Neural cell (in vitro differentiated cells): Measurements from ENCODE around the gene ATP2C2. TPM values are rescaled to one million over a fixed set of nuclear protein-coding genes. Genes with fewer than 3 reads are reported as not detected.
"Not testable (repeated sequence)": the region's sequence is repeated elsewhere in the genome, so short reads cannot be mapped to it uniquely, and the experiment has no call there.

ENCODE experiments used
- H2AFZ ChIP-seq: fragments of 200-600, 300-800 bp; sonication (generic), shearing (Covaris generic); 2 replicates; pipeline ENCODE4 v1.6.0; 2014; ENCODE audit warnings: low read depth, mild to moderate bottlenecking, antibody characterized with exemption, low read length, moderate library complexity
- H3F3A ChIP-seq: fragments of 200-600 bp; shearing (Covaris generic); 2 replicates; pipeline ENCODE4 v1.6.1; 2016; ENCODE audit warnings: mild to moderate bottlenecking, moderate library complexity, mixed read lengths, antibody characterized with exemption, low read length; ENCODE audit not compliant: insufficient read depth, poor library complexity, severe bottlenecking
- H3K27ac ChIP-seq: fragments of 200-600, 300-800 bp; sonication (generic), shearing (Covaris generic); 2 replicates; pipeline ENCODE4 v1.5.1; 2014; ENCODE audit warnings: mild to moderate bottlenecking, low read length, moderate library complexity
- H3K27me3 ChIP-seq: fragments of 300-800, 200-600 bp; sonication (generic), shearing (Covaris generic); 2 replicates; pipeline ENCODE4 v1.6.0; 2014; ENCODE audit warnings: mild to moderate bottlenecking, low read depth, low read length, moderate library complexity; ENCODE audit not compliant: insufficient read depth
- H3K36me3 ChIP-seq: fragments of 300-800, 200-600 bp; sonication (generic), shearing (Covaris generic); 2 replicates; pipeline ENCODE4 v1.5.1; 2014; ENCODE audit warnings: mild to moderate bottlenecking, antibody characterized with exemption, low read length, moderate library complexity; ENCODE audit not compliant: insufficient read depth
- H3K4me2 ChIP-seq: fragments of 300-800, 200-600 bp; sonication (generic), shearing (Covaris generic); 2 replicates; pipeline ENCODE4 v1.6.0; 2014; ENCODE audit warnings: mild to moderate bottlenecking, low read length
- H3K4me3 ChIP-seq: fragments of 300-800, 200-600 bp; sonication (generic), shearing (Covaris generic); 2 replicates; pipeline ENCODE4 v1.5.1; 2014; ENCODE audit warnings: mild to moderate bottlenecking, low read length, moderate library complexity
- H3K79me2 ChIP-seq: fragments of 200-600 bp; shearing (Covaris generic); replicated peaks from 2 replicates; pipeline ENCODE4 v1.6.0; 2014; ENCODE audit warnings: mild to moderate bottlenecking, low read length, moderate library complexity; ENCODE audit not compliant: insufficient read depth
- H3K9ac ChIP-seq: fragments of 300-800, 200-600 bp; sonication (generic), shearing (Covaris generic); 2 replicates; pipeline ENCODE4 v1.6.1; 2016; ENCODE audit warnings: mild to moderate bottlenecking, low read length, mixed read lengths
- H3K9me2 ChIP-seq: fragments of 200-600 bp; shearing (Covaris generic); 2 replicates; pipeline ENCODE4 v1.6.1; 2016; ENCODE audit warnings: mild to moderate bottlenecking, low read length, mixed read lengths; ENCODE audit not compliant: insufficient read depth
- H3K9me3 ChIP-seq: fragments of 200-600, 300-800 bp; sonication (generic), shearing (Covaris generic); 2 replicates; pipeline ENCODE4 v1.6.1; 2016; ENCODE audit warnings: mild to moderate bottlenecking, mixed run types, low read length, moderate library complexity, mixed read lengths
- H4K20me1 ChIP-seq: fragments of 200-600 bp; shearing (Covaris generic); 2 replicates; pipeline ENCODE4 v1.6.1; 2016; ENCODE audit warnings: mild to moderate bottlenecking, mixed run types; ENCODE audit not compliant: insufficient read depth
- CTCF ChIP-seq: fragments of 450-650 bp; IDR thresholded peaks from 2 replicates; pipeline ENCODE4 v1.5.1; 2014; ENCODE audit warnings: antibody characterized with exemption, mild to moderate bottlenecking, moderate library complexity; ENCODE audit not compliant: poor library complexity, severe bottlenecking
- EP300 ChIP-seq: fragments of 450-650 bp; conservative IDR thresholded peaks from 2 replicates; pipeline ENCODE4 v1.6.1; 2014; ENCODE audit warnings: antibody characterized with exemption, mild to moderate bottlenecking, moderate library complexity; ENCODE audit not compliant: poor library complexity, severe bottlenecking
- EZH2 ChIP-seq: fragments of 200-600, 300-800 bp; shearing (Covaris generic), sonication (generic); IDR thresholded peaks from 2 replicates; pipeline ENCODE4 v1.6.1; 2014; ENCODE audit warnings: antibody characterized with exemption, low read length, borderline replicate concordance, mild to moderate bottlenecking; ENCODE audit not compliant: insufficient read depth, poor library complexity, severe bottlenecking
- MXI1 ChIP-seq: fragments of 450-650 bp; conservative IDR thresholded peaks from 2 replicates; pipeline ENCODE4 v1.6.1; 2014; ENCODE audit warnings: antibody characterized with exemption, mild to moderate bottlenecking; ENCODE audit not compliant: poor library complexity, severe bottlenecking
- POLR2AphosphoS5 ChIP-seq: IDR thresholded peaks from 2 replicates; pipeline ENCODE4 v1.6.1; 2012
- RAD21 ChIP-seq: fragments of 450-650 bp; conservative IDR thresholded peaks from 2 replicates; pipeline ENCODE4 v1.6.1; 2014; ENCODE audit warnings: antibody characterized with exemption, mild to moderate bottlenecking, moderate library complexity
- SMC3 ChIP-seq: fragments of 450-650 bp; conservative IDR thresholded peaks from 2 replicates; pipeline ENCODE4 v1.6.1; 2014; ENCODE audit warnings: antibody characterized with exemption, mild to moderate bottlenecking, moderate library complexity; ENCODE audit not compliant: poor library complexity
- TAF1 ChIP-seq: IDR thresholded peaks from 2 replicates; pipeline ENCODE4 v1.6.1; 2012; ENCODE audit warnings: low read depth
- polyA plus RNA-seq: library from polyadenylated mRNA; depleted of rRNA; stranded (reverse); fragments of >200 nt; gene quantifications from 2 replicates; pipeline ENCODE4 v1.2.3, GENCODE V29; 2014
- TF ChIP-seq, protein P1 (sequence below): IDR thresholded peaks from 2 replicates; pipeline ENCODE4 v1.6.1; 2012; ENCODE audit warnings: borderline replicate concordance

Gene ATP2C2
- polyA plus RNA-seq, 1 donor from 2014 or later: not detected

- H2AFZ ChIP-seq: no peak overlapping the region
- no peaks in the 10 kb centered on the region for H3K79me2 ChIP-seq
- no peak for TF ChIP-seq CTCF
- TF ChIP-seq POLR2AphosphoS5: no peak
- no peak for TF ChIP-seq TAF1
- no peak for TF ChIP-seq MXI1
- TF ChIP-seq, protein P1, sequence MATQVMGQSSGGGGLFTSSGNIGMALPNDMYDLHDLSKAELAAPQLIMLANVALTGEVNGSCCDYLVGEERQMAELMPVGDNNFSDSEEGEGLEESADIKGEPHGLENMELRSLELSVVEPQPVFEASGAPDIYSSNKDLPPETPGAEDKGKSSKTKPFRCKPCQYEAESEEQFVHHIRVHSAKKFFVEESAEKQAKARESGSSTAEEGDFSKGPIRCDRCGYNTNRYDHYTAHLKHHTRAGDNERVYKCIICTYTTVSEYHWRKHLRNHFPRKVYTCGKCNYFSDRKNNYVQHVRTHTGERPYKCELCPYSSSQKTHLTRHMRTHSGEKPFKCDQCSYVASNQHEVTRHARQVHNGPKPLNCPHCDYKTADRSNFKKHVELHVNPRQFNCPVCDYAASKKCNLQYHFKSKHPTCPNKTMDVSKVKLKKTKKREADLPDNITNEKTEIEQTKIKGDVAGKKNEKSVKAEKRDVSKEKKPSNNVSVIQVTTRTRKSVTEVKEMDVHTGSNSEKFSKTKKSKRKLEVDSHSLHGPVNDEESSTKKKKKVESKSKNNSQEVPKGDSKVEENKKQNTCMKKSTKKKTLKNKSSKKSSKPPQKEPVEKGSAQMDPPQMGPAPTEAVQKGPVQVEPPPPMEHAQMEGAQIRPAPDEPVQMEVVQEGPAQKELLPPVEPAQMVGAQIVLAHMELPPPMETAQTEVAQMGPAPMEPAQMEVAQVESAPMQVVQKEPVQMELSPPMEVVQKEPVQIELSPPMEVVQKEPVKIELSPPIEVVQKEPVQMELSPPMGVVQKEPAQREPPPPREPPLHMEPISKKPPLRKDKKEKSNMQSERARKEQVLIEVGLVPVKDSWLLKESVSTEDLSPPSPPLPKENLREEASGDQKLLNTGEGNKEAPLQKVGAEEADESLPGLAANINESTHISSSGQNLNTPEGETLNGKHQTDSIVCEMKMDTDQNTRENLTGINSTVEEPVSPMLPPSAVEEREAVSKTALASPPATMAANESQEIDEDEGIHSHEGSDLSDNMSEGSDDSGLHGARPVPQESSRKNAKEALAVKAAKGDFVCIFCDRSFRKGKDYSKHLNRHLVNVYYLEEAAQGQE: no peak
- no peak for TF ChIP-seq SMC3
- no peak for TF ChIP-seq EZH2
- no peak for TF ChIP-seq RAD21
- TF ChIP-seq EP300: no peak
- H3K9me3 ChIP-seq: no peaks in the 10 kb centered on the region
- H3K27ac ChIP-seq: no peak overlapping the region
- H4K20me1 ChIP-seq: no peaks in the 10 kb centered on the region
- no peak overlapping the region for H3K9ac ChIP-seq
- no peaks in the 10 kb centered on the region for H3K36me3 ChIP-seq
- H3K4me3 ChIP-seq: no peak overlapping the region
- no peaks in the 10 kb centered on the region for H3K27me3 ChIP-seq
- no peaks in the 10 kb centered on the region for H3K9me2 ChIP-seq
- H3F3A ChIP-seq: no peaks in the 10 kb centered on the region
- no peak overlapping the region for H3K4me2 ChIP-seq
Measured at GRCh38 chr16:84341528-84342295, 26.6 kb upstream of the ATP2C2 start.

GRCh38 chr16:84343800-84344199 lies 24.5 kb upstream of the ATP2C2 start:
- not testable (repeated sequence) for H3K79me2 ChIP-seq, H3K9me2 ChIP-seq, H3K9me3 ChIP-seq, H3K4me2 ChIP-seq, H4K20me1 ChIP-seq, H3K27me3 ChIP-seq, H3K4me3 ChIP-seq, H3K9ac ChIP-seq, H2AFZ ChIP-seq, H3F3A ChIP-seq, H3K27ac ChIP-seq, H3K36me3 ChIP-seq

GRCh38 chr16:84344781-84345180 lies 23.6 kb upstream of the ATP2C2 start:
- Histone ChIP-seq H3K36me3 (no peaks in the 10 kb centered on the region), H3K9ac (no peak overlapping the region), H3K27me3 (no peaks in the 10 kb centered on the region), H3F3A (no peaks in the 10 kb centered on the region), H3K9me2 (no peaks in the 10 kb centered on the region), H4K20me1 (no peaks in the 10 kb centered on the region), H3K9me3 (no peaks in the 10 kb centered on the region), H3K79me2 (no peaks in the 10 kb centered on the region), H3K27ac (no peak overlapping the region), H2AFZ (no peak overlapping the region), H3K4me3 (no peak overlapping the region), H3K4me2 (no peak overlapping the region)
- TF ChIP-seq EZH2: no peak
- TF ChIP-seq CTCF: no peak
- TF ChIP-seq MXI1: no peak
- TF ChIP-seq EP300: no peak
- TF ChIP-seq SMC3: no peak
- no peak for TF ChIP-seq RAD21
- TF ChIP-seq TAF1: no peak
- no peak for TF ChIP-seq POLR2AphosphoS5
- TF ChIP-seq, protein P1: no peak
